ENCODE results near the gene SEC14L2.

- TF ChIP-seq CTCF (IDR thresholded peaks at IDR 0.05), result no peak
- TF ChIP-seq POLR2A (IDR thresholded peaks at IDR 0.05), result no peak
Observed at GRCh38 chr22:30433227-30433626, 36.4 kb downstream of the SEC14L2 start.
